ENCODE data around the gene RASIP1. TPM values are rescaled to one million over a fixed set of nuclear protein-coding genes. Genes with fewer than 3 reads are reported as not detected.
"Not testable (repeated sequence)": the region's sequence is repeated elsewhere in the genome, so short reads cannot be mapped to it uniquely, and the experiment has no call there.

The RASIP1 gene
- total RNA-seq, 1 donor from 2014 or later = 1.0 TPM

DNA sequence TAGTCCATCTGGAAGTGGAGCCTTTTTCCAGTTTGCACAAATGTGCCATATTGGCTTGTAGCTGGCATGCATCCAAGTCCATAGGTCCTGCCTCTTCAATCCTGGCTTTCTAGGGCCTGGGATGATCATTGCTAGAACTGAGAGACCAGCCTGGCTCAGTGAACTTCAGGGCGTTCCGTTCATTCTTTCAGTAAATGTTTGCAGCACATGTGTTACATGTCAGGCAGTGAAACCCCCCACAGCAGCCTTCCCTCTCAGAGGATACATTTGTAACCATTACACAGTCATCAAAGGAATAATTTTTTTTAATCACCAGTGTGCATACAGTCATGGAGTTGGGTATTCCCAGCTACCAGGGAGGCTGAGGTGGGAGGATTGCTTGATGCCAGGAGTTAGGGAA lies 35.0 kb downstream of the RASIP1 start:
- H3K4me1 Mint-ChIP-seq (ENCODE audit: low read depth) = no peaks in the 10 kb centered on the region
- DNase-seq (ENCODE audit: low spot score) = no peak
- intact Hi-C loops (cut with micrococcal nuclease) = no loop called here
- H3K27ac Mint-ChIP-seq = no peak overlapping the region
- H3K4me3 Mint-ChIP-seq (ENCODE audit: low read depth) = no peak overlapping the region
- no peaks in the 10 kb centered on the region for H3K27me3 Mint-ChIP-seq (ENCODE audit: low read depth)
- H3K36me3 Mint-ChIP-seq (ENCODE audit: low read depth) = peaks cover 3% of the 10 kb centered on the region
- no peaks in the 10 kb centered on the region for H3K9me3 Mint-ChIP-seq

DNA sequence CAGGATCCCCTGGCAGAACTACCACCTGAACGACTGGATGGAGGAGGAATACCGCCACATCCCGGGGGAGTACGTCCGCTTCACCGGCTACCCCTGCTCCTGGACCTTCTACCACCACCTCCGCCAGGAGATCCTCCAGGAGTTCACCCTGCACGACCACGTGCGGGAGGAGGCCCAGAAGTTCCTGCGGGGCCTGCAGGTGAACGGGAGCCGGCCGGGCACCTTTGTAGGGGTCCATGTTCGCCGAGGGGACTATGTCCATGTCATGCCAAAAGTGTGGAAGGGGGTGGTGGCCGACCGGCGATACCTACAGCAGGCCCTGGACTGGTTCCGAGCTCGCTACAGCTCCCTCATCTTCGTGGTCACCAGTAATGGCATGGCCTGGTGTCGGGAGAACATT lies 37.1 kb downstream of the RASIP1 start:
- Mint-ChIP-seq H3K36me3 (ENCODE audit: low read depth) (peaks cover 3% of the 10 kb centered on the region), H3K9me3 (no peaks in the 10 kb centered on the region), H3K4me3 (ENCODE audit: low read depth) (no peak overlapping the region), H3K4me1 (ENCODE audit: low read depth) (no peaks in the 10 kb centered on the region), H3K27me3 (ENCODE audit: low read depth) (no peaks in the 10 kb centered on the region), H3K27ac (no peak overlapping the region)
- intact Hi-C loops (cut with micrococcal nuclease) = no loop called here
- DNase-seq (ENCODE audit: low spot score) = no peak

GRCh38 chr19:48702701-48703100 lies 37.7 kb downstream of the RASIP1 start:
- Mint-ChIP-seq H3K27ac (no peak overlapping the region), H3K9me3 (no peaks in the 10 kb centered on the region), H3K27me3 (ENCODE audit: low read depth) (no peaks in the 10 kb centered on the region), H3K4me1 (ENCODE audit: low read depth) (no peaks in the 10 kb centered on the region), H3K4me3 (ENCODE audit: low read depth) (no peak overlapping the region), H3K36me3 (ENCODE audit: low read depth) (peaks cover 3% of the 10 kb centered on the region)
- intact Hi-C loops (cut with micrococcal nuclease) = no loop called here
- no peak for DNase-seq (ENCODE audit: low spot score)

- Mint-ChIP-seq H3K27ac (no peak overlapping the region), H3K4me3 (ENCODE audit: low read depth) (no peak overlapping the region), H3K27me3 (ENCODE audit: low read depth) (peaks cover 13% of the 10 kb centered on the region), H3K9me3 (no peaks in the 10 kb centered on the region), H3K36me3 (ENCODE audit: low read depth) (no peaks in the 10 kb centered on the region), H3K4me1 (ENCODE audit: low read depth) (no peaks in the 10 kb centered on the region)
- intact Hi-C loops (cut with micrococcal nuclease) = no loop called here
- no peak for DNase-seq (ENCODE audit: low spot score)
Measured at GRCh38 chr19:48698046-48698445, 42.4 kb downstream of the RASIP1 start.

- Mint-ChIP-seq H3K27ac (no peak overlapping the region), H3K36me3 (ENCODE audit: low read depth) (no peaks in the 10 kb centered on the region), H3K27me3 (ENCODE audit: low read depth) (peaks cover 13% of the 10 kb centered on the region), H3K4me1 (ENCODE audit: low read depth) (no peaks in the 10 kb centered on the region), H3K4me3 (ENCODE audit: low read depth) (no peak overlapping the region), H3K9me3 (no peaks in the 10 kb centered on the region)
- intact Hi-C loops (cut with micrococcal nuclease) = no loop called here
- DNase-seq (ENCODE audit: low spot score) = no peak
Measured at GRCh38 chr19:48696353-48697010, 43.9 kb downstream of the RASIP1 start.

- H3K27me3 Mint-ChIP-seq (ENCODE audit: low read depth) = peaks cover 13% of the 10 kb centered on the region
- no peak for DNase-seq (ENCODE audit: low spot score)
- H3K9me3 Mint-ChIP-seq = no peaks in the 10 kb centered on the region
- intact Hi-C loops (cut with micrococcal nuclease) = no loop called here
- no peaks in the 10 kb centered on the region for H3K36me3 Mint-ChIP-seq (ENCODE audit: low read depth)
- no peaks in the 10 kb centered on the region for H3K4me1 Mint-ChIP-seq (ENCODE audit: low read depth)
- H3K4me3 Mint-ChIP-seq (ENCODE audit: low read depth) = no peak within 1 kb of the TSS
- no peak within 1 kb of the TSS for H3K27ac Mint-ChIP-seq
Measured at GRCh38 chr19:48695743-48696352, 44.6 kb downstream of the RASIP1 start, which contains the start of gene FUT2. Gene FUT2 (plus strand): TSS chr19:48695971. CDS start chr19:48702957, 6,986 bp downstream.

- H3K27ac Mint-ChIP-seq; H3K9me3 Mint-ChIP-seq; intact Hi-C loops (cut with micrococcal nuclease); H3K36me3 Mint-ChIP-seq (ENCODE audit: low read depth); H3K4me3 Mint-ChIP-seq (ENCODE audit: low read depth); DNase-seq (ENCODE audit: low spot score); H3K4me1 Mint-ChIP-seq (ENCODE audit: low read depth): not testable (repeated sequence)
- H3K27me3 Mint-ChIP-seq (ENCODE audit: low read depth) = peaks cover 13% of the 10 kb centered on the region
Measured at GRCh38 chr19:48693629-48694028, 46.8 kb downstream of the RASIP1 start.

DNA sequence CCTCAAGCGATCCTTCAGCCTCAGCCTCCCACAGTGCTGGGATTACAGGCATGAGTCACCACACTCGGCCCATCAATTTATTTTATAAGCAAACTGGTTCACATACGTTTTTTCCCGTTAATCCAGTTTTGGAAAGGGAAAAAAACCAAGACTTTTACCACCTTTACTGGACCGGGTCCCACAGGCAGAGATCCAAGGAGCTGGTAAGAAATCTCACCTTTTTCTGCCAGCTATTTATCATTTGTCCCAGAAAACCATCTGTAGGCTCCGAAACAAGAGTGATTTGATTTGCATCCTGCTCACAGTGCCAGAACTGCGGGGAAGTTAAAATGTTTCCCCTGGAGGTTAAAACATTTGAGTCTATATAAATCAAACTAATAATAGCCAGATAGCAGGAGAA lies 51.0 kb downstream of the RASIP1 start:
- Mint-ChIP-seq H3K27ac (no peak overlapping the region), H3K27me3 (ENCODE audit: low read depth) (peaks cover 4% of the 10 kb centered on the region), H3K36me3 (ENCODE audit: low read depth) (no peaks in the 10 kb centered on the region), H3K9me3 (no peaks in the 10 kb centered on the region), H3K4me3 (ENCODE audit: low read depth) (no peak overlapping the region), H3K4me1 (ENCODE audit: low read depth) (no peaks in the 10 kb centered on the region)
- intact Hi-C loops (cut with micrococcal nuclease) = no loop called here
- DNase-seq (ENCODE audit: low spot score) = no peak

- H3K27ac Mint-ChIP-seq = no peak overlapping the region
- intact Hi-C loops (cut with micrococcal nuclease) = no loop called here
- H3K27me3 Mint-ChIP-seq (ENCODE audit: low read depth) = no peaks in the 10 kb centered on the region
- no peak overlapping the region for H3K4me3 Mint-ChIP-seq (ENCODE audit: low read depth)
- no peak for DNase-seq (ENCODE audit: low spot score)
- no peaks in the 10 kb centered on the region for H3K4me1 Mint-ChIP-seq (ENCODE audit: low read depth)
- no peaks in the 10 kb centered on the region for H3K36me3 Mint-ChIP-seq (ENCODE audit: low read depth)
- H3K9me3 Mint-ChIP-seq = no peaks in the 10 kb centered on the region
Measured at GRCh38 chr19:48687776-48688175, 52.6 kb downstream of the RASIP1 start.

DNA sequence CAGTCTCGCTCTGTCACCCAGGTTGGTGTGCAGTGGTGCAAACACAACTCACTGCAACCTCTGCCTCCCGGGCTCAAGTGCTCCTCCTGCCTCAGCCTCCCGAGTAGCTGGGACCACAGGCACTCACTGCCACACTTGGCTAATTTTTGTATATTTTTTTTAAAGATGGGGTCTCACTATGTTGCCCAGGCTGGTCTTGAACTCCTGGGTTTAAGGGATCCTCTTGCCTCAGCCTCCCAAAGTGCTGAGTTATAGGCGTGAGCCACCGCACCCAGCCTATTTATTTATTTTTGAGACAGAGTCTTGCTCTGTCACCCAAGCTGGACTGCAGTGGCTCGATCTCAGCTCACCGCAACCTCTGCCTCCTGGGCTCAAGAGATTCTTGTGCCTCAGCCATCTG lies 53.8 kb downstream of the RASIP1 start:
- H3K9me3 Mint-ChIP-seq; H3K27me3 Mint-ChIP-seq (ENCODE audit: low read depth); DNase-seq (ENCODE audit: low spot score); H3K4me3 Mint-ChIP-seq (ENCODE audit: low read depth); intact Hi-C loops (cut with micrococcal nuclease); H3K4me1 Mint-ChIP-seq (ENCODE audit: low read depth); H3K27ac Mint-ChIP-seq; H3K36me3 Mint-ChIP-seq (ENCODE audit: low read depth): not testable (repeated sequence)

- intact Hi-C loops (cut with micrococcal nuclease) = no loop called here
Measured at GRCh38 chr19:48686088-48686487, 54.3 kb downstream of the RASIP1 start.

GRCh38 chr19:48685583-48685982 lies 54.8 kb downstream of the RASIP1 start:
- Mint-ChIP-seq H3K27me3 (ENCODE audit: low read depth) (no peaks in the 10 kb centered on the region), H3K27ac (no peak overlapping the region), H3K36me3 (ENCODE audit: low read depth) (no peaks in the 10 kb centered on the region), H3K4me3 (ENCODE audit: low read depth) (no peak overlapping the region), H3K4me1 (ENCODE audit: low read depth) (no peaks in the 10 kb centered on the region), H3K9me3 (no peaks in the 10 kb centered on the region)
- intact Hi-C loops (cut with micrococcal nuclease) = no loop called here
- no peak for DNase-seq (ENCODE audit: low spot score)

More at GRCh38 chr19:48686088-48686487, 54.3 kb downstream of the RASIP1 start:
- Mint-ChIP-seq H3K4me1 (ENCODE audit: low read depth) (no peaks in the 10 kb centered on the region), H3K9me3 (no peaks in the 10 kb centered on the region), H3K4me3 (ENCODE audit: low read depth) (no peak overlapping the region), H3K27me3 (ENCODE audit: low read depth) (no peaks in the 10 kb centered on the region), H3K36me3 (ENCODE audit: low read depth) (no peaks in the 10 kb centered on the region), H3K27ac (no peak overlapping the region)
- DNase-seq (ENCODE audit: low spot score) = no peak

GRCh38 chr19:48683349-48683748 lies 57.1 kb downstream of the RASIP1 start:
- Mint-ChIP-seq H3K4me1 (ENCODE audit: low read depth) (no peaks in the 10 kb centered on the region), H3K36me3 (ENCODE audit: low read depth) (no peaks in the 10 kb centered on the region), H3K9me3 (no peaks in the 10 kb centered on the region), H3K27me3 (ENCODE audit: low read depth) (no peaks in the 10 kb centered on the region), H3K4me3 (ENCODE audit: low read depth) (no peak overlapping the region), H3K27ac (no peak overlapping the region)
- intact Hi-C loops (cut with micrococcal nuclease) = no loop called here
- no peak for DNase-seq (ENCODE audit: low spot score)

All from activated T-helper 2 cell treated with anti-CD3 and anti-CD28 coated beads, Interferon-gamma antibody, Interleukin-2, Interleukin-4, amounts not matched to agents 10 μg/mL and 5 μg/mL and 100 μg/mL, durations not matched to agents 14 hours and 24 hours and 36 hours (primary cell).